ENCODE data around the gene SOCS3.

SOCS3 gene

DNA sequence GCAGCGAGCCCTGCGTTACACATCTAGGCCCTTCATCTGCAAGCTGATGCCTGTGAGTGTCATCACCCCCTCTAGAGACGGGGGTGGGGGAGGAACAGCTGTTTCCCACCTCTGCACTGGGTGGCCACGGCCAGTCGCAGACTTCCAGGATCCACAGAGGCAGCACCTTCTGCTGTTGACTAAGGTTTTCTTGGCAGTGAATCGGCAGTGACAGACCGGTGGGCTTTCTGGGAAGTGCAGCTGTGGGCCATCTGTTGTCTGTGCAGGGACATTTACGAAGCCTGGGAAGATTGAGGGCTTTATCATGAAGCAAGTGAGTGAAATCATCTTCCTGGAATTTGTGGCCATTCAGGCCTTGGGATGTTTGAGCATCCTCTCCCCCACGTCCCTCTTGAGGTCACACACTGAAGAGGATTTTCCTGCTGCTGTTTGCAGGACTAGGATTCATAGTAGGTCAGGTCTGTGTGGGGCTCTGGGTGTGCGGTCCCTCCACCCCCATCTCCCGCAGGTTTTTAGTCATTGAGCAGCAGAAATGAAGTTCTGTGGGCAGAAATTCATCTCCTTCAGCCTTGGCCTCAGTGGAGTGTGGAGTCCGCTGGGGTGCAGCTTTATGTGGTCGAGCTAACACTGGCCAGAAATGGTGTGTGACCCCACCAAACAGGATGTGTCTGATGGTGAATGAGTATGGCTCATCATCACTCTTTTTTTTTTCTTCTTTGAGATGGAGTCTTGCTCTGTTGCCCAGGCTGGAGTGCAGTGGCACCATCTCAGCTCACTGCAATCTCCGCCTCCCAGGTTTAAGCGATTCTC, 30.6 kb upstream of the SOCS3 start:
- DNase-seq, result peak in 1 of 51 donors; percentile 40

DNA sequence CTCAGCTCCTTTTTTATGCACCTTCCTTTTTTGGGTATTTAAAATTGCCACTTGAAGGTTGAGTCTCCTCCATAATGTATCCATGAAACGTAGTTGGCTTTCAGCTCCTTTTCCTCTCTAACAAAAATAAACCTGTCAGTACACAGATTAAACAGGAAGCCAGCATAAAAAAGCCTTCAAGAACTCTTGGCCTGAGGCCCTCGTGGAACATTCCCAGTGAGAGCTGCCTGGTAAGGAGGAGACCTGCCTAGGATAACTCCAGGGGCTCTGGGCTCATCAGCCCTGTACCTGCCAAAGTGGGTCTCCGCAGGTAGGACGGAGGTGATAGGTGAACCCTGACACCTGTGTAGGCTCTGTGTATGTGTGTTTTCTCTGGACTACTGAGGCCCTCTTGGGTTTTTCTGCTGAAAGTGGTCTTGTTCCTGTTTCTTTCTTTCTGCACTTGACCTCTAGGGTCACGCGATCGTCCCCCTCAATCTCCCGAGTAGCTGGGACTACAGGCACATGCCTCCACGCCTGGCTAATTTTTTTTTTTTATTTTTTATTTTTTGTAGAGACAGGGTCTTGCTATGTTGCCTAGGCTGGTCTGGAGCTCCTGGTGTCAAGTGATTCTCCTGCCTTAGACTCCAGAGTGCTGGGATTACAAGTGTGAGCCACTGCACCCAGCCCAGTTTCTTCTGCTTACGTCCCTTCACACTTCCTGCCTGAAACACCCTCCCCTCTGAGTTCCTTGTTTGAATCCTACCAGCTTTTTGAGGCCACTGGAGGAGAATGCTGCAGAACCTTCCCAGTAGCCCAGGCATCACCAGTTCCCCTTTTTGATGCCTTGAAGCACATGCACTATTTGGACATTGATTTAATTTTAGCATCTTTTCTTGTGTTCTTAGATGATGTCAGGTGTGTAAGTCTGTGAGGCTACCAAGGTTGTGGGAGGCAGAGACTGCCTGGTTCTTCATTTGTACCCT, 28.4 kb upstream of the SOCS3 start:
- DNase-seq, result peak in 4 of 51 donors; percentile 6 to 21 (median 18)

DNA sequence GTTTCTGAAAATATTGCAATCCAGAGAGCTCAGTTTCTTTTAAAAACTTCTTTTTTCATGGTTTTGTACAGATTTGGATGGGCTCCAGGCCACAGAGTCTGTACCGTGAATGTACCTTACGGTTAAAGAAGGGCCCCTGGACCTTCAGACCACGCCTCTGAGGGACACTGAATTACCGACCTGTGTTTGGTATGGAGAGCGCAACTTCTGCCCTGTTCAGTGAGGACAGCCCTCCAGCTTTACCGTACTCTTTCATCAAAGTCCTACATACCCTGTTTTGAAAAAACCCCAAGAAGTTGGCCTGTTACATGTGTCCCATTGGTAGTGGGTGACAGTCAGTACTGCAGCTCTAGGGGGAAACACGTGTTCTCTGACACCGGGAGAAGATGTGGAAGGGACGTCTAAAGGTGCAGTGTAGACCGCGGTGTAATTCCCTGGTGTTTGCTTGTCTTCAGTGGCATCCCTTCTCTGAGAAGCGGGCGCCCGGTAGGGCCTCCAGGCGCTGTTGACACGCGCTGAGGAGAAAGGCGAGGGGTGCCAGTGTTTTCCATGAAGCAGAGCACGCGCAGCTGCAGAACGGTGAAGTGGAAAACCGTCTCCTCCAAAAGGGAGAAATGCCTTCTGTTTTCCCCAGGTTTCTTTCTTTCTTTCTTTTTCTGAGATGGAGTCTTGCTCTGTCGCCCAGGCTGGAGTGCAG, 24.8 kb upstream of the SOCS3 start:
- DNase-seq, result no peak

DNA sequence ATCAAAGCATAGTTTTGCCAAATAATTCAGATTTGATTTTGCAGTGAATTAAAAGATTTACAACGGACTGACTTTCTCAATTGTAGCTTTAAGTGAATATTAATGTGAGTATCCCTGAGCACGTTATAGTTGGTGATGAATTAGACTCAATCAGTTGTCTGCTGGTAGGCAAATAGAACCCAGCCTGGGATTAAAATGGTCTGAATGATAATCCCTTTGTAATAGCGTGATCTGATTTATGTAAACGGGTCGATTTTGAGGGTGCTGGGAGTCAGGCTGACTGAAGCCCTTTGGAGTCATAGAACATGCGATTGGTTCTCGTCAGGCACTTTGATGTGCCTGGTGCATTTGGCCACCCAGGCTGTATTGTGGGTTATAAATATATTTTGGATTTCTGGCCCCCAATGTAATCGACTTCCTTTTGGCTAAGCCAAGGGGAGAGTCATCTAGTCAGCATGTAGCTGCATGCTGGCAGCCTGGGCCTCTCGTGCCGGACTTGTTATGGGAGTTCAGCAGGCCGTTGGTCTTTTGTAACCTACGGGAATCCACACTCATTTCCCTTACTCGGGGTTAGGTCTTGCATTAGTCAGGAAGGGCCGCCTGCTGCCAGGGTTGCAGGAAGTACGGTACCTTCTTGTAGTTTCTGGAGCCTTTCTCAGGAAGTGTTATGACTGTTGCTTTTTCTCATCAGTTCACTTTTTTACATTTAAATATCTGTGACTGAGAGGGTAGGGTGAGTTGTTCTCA, 24.0 kb upstream of the SOCS3 start:
- DNase-seq, result peak in 20 of 51 donors; percentile 4 to 63 (median 21)

DNA sequence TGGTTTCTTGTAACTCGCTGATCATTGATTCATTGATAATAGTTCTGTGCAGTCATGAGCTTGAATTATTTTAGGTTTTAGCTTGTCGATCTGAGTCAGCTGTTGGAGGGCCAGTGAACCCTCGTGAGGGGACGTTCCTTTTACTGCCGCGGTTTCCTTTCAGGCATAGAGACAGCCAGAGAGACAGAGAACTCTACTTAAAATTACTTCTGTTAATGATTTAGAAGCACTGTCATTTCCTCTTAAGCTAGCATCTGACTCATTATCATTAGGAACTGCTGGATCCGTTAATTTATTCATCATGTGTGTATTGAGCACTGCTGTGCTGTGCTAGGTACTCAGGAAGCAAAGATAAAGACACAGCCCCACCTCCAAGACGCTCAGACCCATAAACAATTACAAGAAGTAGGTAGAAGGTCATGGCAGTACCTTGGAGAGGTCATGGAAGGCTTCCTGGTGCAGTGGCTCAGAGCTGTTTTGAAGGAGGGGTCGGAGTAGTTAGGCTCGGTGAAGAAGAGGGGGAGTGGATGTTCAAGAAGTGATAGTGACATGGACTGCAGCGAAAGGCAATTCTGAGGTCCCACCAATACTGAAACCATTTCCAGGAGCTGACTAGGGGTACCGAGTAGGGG, 21.8 kb upstream of the SOCS3 start:
- DNase-seq, result no peak

DNA sequence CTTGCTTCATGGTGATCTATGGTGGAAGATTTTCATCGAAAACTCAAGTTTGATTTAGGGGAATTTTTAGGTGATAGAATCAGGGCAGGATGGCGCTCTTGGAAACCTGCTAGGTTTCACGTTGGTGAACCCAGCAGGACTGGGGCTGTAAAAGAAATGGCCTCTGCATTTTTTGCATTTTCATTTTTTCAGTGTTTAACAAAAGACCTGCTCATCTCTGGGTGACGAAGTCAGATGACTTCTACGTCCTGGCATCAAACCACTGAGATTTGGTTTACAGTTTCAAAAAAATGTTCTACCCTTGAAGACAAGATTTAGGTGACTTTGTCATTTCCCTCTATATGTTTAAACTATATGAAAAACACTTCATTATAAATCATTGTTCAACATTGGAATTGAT, 20.5 kb upstream of the SOCS3 start:
- no peak for DNase-seq

DNA sequence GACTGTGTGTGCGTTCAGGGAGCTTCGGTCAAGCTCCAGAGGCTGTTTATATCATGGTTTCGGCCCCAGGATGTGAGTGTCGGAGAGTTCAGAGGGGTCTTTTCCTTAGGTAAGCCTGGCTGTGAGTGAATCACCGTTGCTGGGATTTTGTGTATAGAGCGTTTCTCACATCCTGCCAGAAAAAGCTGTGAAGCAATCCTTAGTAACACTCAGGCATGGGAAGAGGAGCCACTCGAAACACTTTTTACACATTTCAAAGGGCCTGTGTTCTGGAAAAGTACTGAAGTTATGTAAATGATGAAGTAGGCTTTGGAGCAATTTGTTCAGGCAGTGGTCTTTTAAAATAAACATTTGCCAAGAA, 19.2 kb upstream of the SOCS3 start:
- no peak for DNase-seq

DNA sequence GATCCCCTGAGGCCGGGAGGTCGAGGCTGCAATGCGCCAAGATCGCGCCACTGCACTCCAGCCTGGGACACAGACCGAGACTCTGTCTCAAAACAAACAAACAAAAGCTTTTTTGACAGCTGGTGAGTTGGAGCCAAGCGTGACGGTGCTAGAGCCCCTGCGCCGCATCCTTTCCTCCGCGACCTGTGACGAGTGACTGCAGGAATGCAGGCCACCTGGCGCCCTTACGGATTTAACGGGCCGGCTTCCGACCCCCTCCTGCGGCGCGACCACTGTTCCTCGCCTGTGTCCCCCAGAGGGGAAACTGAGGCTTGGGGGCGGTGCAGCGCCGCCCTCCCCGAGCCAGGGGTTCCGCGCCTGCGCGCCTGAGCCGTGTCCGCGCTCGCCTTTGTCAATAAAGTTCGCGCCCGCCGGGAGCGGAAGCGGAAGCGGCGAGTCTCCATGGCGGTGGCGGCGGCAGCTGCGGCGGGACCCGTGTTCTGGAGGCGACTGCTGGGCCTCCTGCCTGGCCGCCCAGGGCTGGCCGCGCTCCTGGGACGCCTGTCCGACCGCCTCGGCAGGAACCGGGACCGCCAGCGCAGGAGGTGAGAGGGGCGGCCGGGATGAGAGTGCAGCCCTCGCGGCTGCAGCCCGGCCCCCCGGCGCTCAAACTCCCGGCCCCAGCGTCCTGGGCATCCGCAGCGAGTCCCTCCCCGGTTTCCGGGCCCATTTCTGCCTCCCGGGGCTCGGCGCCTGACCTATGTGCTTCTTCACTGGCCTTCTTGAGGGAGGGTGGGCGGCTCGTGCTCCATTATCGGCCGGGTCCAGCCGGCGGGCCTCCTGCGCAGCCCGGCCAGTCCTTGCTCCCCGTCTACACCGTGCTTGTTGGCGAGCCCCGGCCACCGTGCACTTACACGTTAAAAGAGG, 18.6 kb upstream of the SOCS3 start, which contains the start of gene PGS1:
PGS1 (plus strand) TSS at position 425 of the 906 bp plus-strand sequence; CDS start at position 442, 17 bp downstream.
- DNase-seq, result peak in 49 of 51 donors; percentile 39 to 86 (median 67)

DNA sequence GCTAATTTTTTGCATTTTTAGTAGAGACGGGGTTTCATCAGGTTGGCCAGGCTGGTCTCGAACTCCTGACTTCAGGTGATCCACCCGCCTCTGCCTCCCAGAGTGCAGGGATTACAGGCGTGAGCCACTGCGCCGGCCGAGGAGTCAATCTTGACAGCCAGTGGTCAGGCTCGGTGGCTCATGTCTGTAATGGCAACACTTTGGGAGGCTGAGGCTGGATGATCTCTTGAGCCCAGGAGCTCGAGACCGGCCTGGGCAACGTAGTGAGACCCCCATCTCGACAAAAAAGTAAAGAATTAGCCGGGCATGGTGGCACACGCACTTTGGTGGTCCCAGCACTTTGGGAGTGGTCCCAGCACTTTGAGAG, 18.0 kb upstream of the SOCS3 start:
- DNase-seq, result no peak

DNA sequence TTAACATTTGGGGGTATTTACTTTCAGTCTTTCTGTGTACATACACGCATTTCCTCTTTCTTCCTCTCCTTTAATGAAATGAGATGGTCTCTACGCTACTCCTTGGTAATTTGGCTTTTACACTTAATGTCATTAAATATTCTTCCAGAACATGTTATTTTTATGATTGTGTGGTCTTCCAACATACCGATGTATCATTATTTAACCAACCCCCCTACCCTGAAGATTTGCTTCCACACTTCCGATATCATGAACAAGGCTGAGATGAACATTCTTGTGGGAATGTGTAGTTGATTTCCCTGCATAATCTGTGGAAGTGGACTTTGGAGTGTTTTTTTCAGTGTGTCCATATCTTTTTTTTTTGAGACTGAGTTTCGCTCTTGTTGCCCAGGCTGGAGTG, 16.3 kb upstream of the SOCS3 start:
- no peak for DNase-seq

DNA sequence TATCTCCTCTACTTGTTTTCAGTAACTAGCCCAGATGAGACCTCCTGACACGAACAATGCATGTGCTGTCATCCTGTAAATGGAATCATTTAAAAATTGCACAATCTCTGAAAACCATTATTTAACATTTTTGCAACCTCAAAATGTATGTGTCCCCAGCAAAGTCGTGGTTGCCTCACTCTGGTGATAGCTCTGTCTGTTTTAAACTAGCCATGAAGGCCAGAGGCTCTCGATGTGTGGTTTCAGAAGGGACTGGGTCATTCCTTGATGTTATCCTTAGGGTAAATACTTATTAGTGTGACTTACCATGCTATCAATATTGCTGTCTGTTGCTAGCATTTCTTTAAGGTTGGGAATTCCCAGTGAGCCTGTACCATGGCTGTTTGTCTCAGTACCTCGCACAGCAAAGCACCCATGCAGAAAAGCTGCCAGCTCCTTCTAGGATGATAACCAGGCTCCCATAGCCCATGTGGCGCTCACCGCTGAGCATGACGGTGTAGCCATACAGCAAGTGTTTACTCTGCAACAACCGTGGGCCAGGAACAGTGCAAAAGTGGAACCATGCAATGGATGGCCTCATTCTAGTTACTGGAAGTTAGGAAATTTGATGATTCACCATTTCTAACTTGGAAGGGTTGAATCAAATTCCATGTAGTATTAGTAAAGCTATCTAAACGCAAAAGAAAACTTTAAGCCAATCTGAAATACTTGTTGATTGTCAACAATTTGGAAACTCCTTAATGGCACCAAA, 15.7 kb upstream of the SOCS3 start:
- DNase-seq, result peak in 1 of 51 donors; percentile 13

DNA sequence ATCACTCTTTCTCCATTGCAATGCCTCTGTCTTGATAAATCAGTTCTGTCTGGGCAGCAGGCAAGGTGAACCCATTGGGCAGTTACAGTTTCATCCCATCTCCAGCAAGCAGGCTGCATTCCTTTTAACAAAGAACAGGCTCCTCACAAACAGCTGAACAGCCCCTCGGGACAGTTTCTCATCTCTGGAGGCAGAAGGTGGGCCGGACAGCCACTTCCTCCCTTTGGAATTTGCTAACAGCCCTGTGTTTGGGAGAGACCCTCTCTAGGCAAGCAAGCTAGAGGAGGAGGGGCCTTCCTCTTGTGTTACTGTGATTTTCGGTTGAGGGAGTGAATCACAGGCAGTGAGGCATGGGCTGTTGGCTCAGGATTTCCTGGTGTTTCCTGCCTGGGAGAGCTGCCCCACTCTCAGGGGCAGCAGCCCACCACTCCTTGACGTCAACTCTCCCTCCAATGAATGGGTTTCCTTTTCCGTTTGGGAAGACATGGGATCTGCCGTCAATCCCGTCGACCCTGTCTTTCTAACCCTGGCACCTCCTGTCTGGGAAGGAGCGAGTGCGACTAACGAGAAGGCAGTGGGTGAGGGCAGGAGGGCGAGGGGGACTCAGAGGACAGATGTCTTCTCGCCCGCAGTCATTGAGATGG, 14.9 kb upstream of the SOCS3 start:
- no peak for DNase-seq

DNA sequence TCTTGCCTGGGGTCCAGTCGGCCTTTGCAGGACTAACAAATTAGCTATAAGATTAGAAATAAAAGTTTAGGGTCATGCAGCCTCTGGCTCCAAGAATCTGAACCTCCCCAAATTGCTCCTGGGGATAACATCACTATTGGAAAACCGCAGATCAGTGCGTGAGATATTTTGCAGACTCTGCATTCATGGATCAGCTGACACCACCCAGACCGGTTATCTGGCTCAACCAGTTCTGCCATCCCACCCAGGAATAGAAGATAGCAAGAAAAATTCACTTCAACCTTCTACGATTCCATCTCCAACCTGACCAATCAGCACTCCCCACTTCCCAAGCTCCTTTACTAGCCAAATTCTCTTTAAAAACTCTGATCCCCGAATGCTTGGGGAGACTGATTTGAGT, 14.3 kb upstream of the SOCS3 start:
- DNase-seq, result no peak

DNA sequence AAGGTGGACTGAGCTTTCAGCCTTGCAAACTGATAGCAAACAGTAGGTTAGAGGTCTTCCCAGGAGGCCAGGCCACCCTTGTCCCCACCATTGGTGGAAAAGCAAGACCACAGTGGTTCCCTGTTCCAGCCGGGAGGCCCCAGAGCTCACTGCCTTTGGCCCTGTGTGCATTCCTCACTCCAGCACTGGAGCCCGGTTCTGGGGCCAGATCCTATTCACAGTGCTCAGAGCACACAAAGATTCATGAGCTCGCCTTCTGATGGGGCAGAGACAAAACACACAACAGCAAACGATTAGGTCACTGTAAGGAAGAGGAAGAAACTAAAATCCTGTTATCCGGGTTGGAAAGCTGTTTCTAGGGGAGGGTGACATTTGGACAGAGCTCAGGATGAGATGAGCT, 13.0 kb upstream of the SOCS3 start:
- DNase-seq, result no peak

DNA sequence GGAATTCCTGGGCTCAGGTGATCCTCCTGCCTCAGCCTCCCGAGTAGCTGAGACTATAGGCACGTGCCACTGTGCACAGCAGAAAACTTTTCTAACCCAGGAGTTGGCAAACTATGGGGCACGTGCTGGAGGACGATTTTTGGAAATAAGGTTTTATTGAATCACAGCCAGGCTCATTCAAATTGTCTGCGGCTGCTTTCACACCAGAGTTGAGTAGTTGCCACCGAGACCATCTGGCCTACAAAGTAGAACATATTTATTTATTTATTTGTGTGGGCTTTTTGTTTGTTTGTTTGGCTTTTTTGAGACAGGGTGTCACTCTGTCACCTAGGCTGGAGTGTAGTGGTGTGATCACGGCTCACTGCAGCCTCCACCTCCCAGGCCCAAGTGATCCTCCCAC, 11.2 kb upstream of the SOCS3 start:
- no peak for DNase-seq

DNA sequence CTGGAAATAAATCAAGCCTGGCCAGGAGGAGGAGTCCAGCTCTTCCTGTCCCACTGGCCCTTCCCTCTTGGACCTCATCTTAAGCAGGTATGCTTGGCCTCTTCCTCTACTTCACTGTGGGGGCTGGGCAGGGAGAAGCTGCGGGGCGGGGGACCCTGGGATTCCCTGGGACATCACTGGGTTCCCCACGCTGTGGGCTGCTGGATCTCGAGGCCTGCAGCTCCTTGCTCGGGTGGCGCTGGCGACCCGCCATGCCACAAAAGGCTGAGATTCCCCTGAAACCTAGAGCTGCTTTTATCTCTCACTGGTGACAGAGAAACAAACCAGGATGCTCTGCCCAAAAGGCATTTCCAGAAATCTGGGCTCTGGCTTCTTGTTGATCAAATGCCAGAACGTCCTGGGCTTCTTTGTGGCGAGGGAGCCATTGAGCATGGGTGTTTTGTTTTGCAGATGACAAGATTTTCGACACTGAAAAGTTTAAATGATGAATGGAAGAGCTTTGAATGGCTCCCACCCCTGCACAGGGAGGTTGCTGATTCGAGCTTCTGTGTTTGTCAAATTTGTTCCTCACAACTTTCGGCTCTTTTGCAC, 10.0 kb upstream of the SOCS3 start:
- DNase-seq, result no peak

DNA sequence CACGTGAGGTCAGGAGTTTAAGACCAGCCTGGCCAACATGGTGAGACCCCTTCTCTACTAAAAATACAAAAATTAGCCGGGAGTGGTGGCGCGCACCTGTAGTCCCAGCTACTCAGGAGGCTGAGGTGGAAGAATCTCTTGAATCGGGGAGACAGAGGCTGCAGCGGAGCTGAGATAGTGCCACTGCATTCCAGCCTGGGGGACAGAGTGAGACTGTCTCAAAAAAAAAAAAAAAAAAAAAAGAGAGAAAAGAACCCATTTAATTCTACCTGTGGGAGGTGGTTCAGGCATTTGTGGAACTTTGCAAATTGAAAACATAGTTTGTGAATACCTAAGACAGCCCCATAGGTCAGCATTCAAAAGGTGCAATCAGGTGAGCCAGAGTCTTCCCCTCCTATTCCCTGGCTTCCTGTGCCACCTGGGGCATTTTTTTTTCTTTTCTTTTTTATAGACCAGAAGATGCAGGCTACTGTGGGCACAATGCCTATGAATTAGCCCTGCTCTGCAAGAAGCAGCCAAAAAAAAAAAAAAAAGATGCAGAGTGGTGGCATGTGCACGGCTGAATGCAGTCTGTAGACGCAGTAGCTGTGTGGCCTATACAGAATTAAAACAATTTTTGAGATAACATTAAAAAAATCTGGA, 9.1 kb upstream of the SOCS3 start:
- DNase-seq, result no peak
